ENCODE results near the gene IFIH1. TPM values are rescaled to one million over a fixed set of nuclear protein-coding genes. Genes with fewer than 3 reads are reported as not detected.

Gene IFIH1
- total RNA-seq (2021) (5.1 and 6.9 TPM in 2 replicates), Bru-seq, nascent RNA (percentile 47 among the genes with signal in this experiment), BruChase-seq, experiment 1, labeled RNA remaining after a 2-hour chase (percentile 44 among the genes with signal in this experiment), BruChase-seq, experiment 2, labeled RNA remaining after a 6-hour chase (percentile 46 among the genes with signal in this experiment)
- long read RNA-seq, transcript IFIH1-207 (16 exons, 3,544 nt), result major isoform, 9 of 12 reads
- long read RNA-seq, partial matches to known transcripts, result 0 of 12 reads
- long read RNA-seq, other reads (novel, unspliced or antisense), result 0 of 12 reads

DNA sequence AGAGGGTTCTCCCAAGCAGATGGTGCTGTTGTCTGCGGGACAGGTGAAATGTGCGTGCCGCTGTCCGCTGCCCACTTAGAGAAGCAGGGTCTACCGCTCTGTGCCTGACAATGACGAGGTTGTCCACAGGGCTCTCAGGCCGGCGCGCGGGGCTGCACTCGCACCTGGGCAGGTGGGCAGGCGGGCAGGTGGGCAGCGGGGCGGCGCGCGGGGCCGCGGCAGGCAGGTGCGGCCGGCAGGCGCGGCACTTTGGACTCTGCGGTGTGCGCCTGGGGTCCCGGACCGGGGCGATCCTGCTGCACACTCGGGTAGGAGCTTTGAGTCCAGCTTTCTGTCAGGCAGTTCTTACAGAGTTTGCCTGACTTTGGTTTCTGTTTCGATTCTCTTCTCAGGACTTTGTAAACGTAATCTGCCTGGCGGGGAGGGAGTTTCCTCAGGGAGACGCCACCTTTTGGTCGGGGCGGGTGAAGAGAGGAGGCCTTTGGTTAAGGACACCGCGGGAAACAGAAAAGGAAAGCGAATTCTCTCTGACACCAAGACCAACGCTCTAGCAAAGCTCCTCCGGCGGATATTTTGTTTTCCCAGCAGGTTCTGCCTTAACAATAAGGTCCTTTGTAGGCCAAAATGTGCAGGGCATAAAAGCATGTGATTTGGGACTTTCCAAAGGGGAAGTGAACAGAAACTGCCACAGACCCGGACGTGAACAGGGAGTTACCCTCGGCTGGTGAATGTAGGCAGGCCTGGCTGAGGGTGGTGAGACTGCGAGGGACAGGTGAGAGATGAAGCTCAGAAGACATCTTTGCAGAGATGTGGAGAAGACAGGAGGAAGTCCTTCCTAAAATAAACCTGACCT is at the start of gene IFIH1:
IFIH1 (minus strand) TSS at position 357 of the 853 bp plus-strand sequence. CDS start 377 bp downstream, outside the sequence.
- BruUV-seq (replicated peaks), result no TSS peak
- no peaks in the 10 kb centered on the region for H3K4me1 ChIP-seq (ENCODE audit: insufficient read depth, low read length, poor library complexity, severe bottlenecking)
- H3K4me3 ChIP-seq (ENCODE audit: low read depth, low read length, poor library complexity, severe bottlenecking), result peak within 1 kb of the TSS; percentile 77
- POLR2A ChIA-PET (ENCODE audit: low non-redundant PET), result no interaction called here
- no peaks in the 10 kb centered on the region for H3K27me3 ChIP-seq (replicated peaks; ENCODE audit: insufficient read depth, low read depth, low read length, poor library complexity)
- TF ChIP-seq, protein P1, sequence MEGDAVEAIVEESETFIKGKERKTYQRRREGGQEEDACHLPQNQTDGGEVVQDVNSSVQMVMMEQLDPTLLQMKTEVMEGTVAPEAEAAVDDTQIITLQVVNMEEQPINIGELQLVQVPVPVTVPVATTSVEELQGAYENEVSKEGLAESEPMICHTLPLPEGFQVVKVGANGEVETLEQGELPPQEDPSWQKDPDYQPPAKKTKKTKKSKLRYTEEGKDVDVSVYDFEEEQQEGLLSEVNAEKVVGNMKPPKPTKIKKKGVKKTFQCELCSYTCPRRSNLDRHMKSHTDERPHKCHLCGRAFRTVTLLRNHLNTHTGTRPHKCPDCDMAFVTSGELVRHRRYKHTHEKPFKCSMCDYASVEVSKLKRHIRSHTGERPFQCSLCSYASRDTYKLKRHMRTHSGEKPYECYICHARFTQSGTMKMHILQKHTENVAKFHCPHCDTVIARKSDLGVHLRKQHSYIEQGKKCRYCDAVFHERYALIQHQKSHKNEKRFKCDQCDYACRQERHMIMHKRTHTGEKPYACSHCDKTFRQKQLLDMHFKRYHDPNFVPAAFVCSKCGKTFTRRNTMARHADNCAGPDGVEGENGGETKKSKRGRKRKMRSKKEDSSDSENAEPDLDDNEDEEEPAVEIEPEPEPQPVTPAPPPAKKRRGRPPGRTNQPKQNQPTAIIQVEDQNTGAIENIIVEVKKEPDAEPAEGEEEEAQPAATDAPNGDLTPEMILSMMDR (conservative IDR thresholded peaks at IDR 0.05; ENCODE audit: low read depth, low read length), result peak; percentile 55
- TF ChIP-seq EZH2 (IDR thresholded peaks at IDR 0.05; ENCODE audit: borderline replicate concordance, low read depth, low read length, poor library complexity, severe bottlenecking), result no peak
- CTCF ChIA-PET, result interaction anchor here (0.6 kb wide), 1 partner anchor 944 kb away, joined by 3 read pairs; no protein-coding TSS in a partner anchor
- peak within 1 kb of the TSS; percentile 60 for H3K27ac ChIP-seq (ENCODE audit: low read depth, low read length, poor library complexity, severe bottlenecking)
- intact Hi-C loops (cut with micrococcal nuclease; ENCODE audit: unreplicated experiment), result no loop called here
- no peaks in the 10 kb centered on the region for H3K9me3 ChIP-seq (ENCODE audit: low read depth, low read length, poor library complexity, severe bottlenecking)
- peak; percentile 91 for DNase-seq (ENCODE audit: low spot score)
- no peaks in the 10 kb centered on the region for H3K36me3 ChIP-seq (ENCODE audit: insufficient read depth, low read length, poor library complexity, severe bottlenecking)

DNA sequence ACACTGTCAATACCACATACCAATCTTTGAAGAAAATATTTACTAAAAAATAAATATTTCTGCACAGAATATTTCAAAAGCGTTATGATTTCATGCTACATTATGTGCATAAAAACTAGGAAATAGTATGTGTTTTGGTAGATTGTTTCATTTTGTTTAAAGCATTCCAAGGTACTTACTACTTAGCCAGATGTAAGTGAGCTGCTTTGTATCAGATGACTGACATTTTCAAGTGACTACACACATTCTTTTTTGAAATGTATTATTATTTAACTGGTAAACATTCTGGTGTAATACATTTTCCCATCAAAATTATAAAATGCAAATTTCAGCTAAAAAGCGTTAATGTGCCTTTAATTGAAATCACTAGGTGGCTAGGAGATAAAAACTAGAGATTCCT is 46.9 kb upstream of the IFIH1 start:
- Histone ChIP-seq H3K27ac (ENCODE audit: low read depth, low read length, poor library complexity, severe bottlenecking) (no peak overlapping the region), H3K9me3 (ENCODE audit: low read depth, low read length, poor library complexity, severe bottlenecking) (no peaks in the 10 kb centered on the region), H3K36me3 (ENCODE audit: insufficient read depth, low read length, poor library complexity, severe bottlenecking) (no peaks in the 10 kb centered on the region), H3K4me1 (ENCODE audit: insufficient read depth, low read length, poor library complexity, severe bottlenecking) (no peaks in the 10 kb centered on the region), H3K4me3 (ENCODE audit: low read depth, low read length, poor library complexity, severe bottlenecking) (no peak overlapping the region), H3K27me3 (replicated peaks; ENCODE audit: insufficient read depth, low read depth, low read length, poor library complexity) (no peaks in the 10 kb centered on the region)
- ChIA-PET POLR2A (ENCODE audit: low non-redundant PET) (no interaction called here), CTCF (no interaction called here)
- no TSS peak for BruUV-seq (replicated peaks)
- TF ChIP-seq EZH2 (IDR thresholded peaks at IDR 0.05; ENCODE audit: borderline replicate concordance, low read depth, low read length, poor library complexity, severe bottlenecking), result no peak
- TF ChIP-seq, protein P1 (conservative IDR thresholded peaks at IDR 0.05; ENCODE audit: low read depth, low read length), result no peak
- intact Hi-C loops (cut with micrococcal nuclease; ENCODE audit: unreplicated experiment), result no loop called here
- no peak for DNase-seq (ENCODE audit: low spot score)

DNA sequence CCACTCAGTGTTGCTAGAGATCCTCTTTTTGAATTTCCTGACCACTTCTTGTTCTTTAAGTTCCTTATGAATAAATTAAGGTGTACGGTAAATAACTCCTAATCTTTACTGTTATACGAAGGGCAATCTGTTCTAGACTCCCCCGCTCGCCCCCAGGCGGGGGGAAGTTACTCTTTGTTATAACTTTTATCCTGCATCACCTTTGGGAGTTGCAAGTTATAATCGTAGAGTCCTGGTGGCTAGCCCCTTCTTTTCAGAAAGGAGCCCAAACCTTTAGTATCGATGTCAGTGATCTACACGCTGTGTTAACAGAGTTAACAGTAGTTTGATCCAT is 26.1 kb upstream of the IFIH1 start:
- TSS peak; percentile 60 for BruUV-seq (replicated peaks)
- ChIA-PET CTCF (interaction anchor here (1.1 kb wide), 1 partner anchor 542 kb away, joined by 6 read pairs; no protein-coding TSS in a partner anchor), POLR2A (ENCODE audit: low non-redundant PET) (no interaction called here)
- Histone ChIP-seq H3K27ac (ENCODE audit: low read depth, low read length, poor library complexity, severe bottlenecking) (peak overlapping the region; percentile 32), H3K36me3 (ENCODE audit: insufficient read depth, low read length, poor library complexity, severe bottlenecking) (no peaks in the 10 kb centered on the region), H3K9me3 (ENCODE audit: low read depth, low read length, poor library complexity, severe bottlenecking) (no peaks in the 10 kb centered on the region), H3K27me3 (replicated peaks; ENCODE audit: insufficient read depth, low read depth, low read length, poor library complexity) (no peaks in the 10 kb centered on the region), H3K4me1 (ENCODE audit: insufficient read depth, low read length, poor library complexity, severe bottlenecking) (peaks cover 7% of the 10 kb centered on the region), H3K4me3 (ENCODE audit: low read depth, low read length, poor library complexity, severe bottlenecking) (peak overlapping the region; percentile 62)
- DNase-seq (ENCODE audit: low spot score), result no peak
- TF ChIP-seq, protein P1 (conservative IDR thresholded peaks at IDR 0.05; ENCODE audit: low read depth, low read length), result no peak
- no peak for TF ChIP-seq EZH2 (IDR thresholded peaks at IDR 0.05; ENCODE audit: borderline replicate concordance, low read depth, low read length, poor library complexity, severe bottlenecking)
- intact Hi-C loops (cut with micrococcal nuclease; ENCODE audit: unreplicated experiment), result no loop called here

Data from A673 (cell line).